ENCODE results near the gene SNX30.

DNA sequence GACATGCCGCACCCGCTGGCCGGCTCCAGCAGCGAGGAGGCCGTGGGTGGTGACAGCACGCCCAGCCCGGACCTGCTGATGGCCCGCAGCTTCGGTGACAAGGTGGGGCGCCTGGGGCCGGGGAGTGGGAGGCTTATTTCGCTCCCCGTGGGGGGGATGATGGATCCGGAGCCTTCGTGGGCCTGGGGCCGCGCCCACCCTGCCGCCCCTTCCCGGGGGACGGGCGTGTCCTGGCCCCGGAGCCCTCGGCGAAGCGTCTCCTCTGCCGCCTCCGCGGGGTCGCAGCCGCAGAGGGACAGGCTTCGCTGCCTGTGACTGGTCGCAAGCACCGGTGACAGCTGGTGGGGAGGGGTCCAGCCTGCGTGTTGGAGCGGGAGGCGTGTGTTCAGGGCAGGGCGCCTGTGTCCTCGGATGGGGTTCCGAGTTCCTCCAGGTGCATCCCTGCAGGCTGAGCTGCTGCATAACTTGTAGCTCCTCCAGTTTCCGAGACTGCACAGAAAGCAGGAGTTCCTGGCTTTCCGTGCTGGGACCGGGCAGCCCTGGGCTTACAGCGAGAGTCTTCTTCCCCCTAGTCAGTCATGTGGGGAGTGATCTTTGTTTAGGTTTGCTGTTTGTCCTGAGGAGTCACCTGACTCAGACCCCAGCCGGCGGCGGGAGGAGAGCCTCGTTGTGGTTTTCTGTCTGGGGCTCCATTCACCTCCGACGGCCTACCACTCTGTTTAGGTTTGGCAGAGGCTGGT lies 666 bp downstream of the SNX30 start:
- no peak for TF ChIP-seq POLR2A (IDR thresholded peaks at IDR 0.05; ENCODE audit: extremely low read depth, insufficient read length)
- TF ChIP-seq, protein P1, sequence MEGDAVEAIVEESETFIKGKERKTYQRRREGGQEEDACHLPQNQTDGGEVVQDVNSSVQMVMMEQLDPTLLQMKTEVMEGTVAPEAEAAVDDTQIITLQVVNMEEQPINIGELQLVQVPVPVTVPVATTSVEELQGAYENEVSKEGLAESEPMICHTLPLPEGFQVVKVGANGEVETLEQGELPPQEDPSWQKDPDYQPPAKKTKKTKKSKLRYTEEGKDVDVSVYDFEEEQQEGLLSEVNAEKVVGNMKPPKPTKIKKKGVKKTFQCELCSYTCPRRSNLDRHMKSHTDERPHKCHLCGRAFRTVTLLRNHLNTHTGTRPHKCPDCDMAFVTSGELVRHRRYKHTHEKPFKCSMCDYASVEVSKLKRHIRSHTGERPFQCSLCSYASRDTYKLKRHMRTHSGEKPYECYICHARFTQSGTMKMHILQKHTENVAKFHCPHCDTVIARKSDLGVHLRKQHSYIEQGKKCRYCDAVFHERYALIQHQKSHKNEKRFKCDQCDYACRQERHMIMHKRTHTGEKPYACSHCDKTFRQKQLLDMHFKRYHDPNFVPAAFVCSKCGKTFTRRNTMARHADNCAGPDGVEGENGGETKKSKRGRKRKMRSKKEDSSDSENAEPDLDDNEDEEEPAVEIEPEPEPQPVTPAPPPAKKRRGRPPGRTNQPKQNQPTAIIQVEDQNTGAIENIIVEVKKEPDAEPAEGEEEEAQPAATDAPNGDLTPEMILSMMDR (IDR thresholded peaks at IDR 0.05; ENCODE audit: low read depth, low read length), result no peak
- TF ChIP-seq, protein P2, sequence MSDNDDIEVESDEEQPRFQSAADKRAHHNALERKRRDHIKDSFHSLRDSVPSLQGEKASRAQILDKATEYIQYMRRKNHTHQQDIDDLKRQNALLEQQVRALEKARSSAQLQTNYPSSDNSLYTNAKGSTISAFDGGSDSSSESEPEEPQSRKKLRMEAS (IDR thresholded peaks at IDR 0.05; ENCODE audit: low read depth, low read length), result no peak

Data from NB4 (cell line).